Lower lobe of right lung (tissue), 2 donors: ENCODE measurements around the gene HSBP1L1. TPM values are rescaled to one million over a fixed set of nuclear protein-coding genes. Genes with fewer than 3 reads are reported as not detected.

ENCODE experiments used
- ATAC-seq, 2 donors: fragments of 200-7000 bp; cut with Tn5 transposase; one replicate each; pipeline ENCODE4 v1.9.1; 2020 to 2022; ENCODE audit warnings: mild to moderate bottlenecking in 2 of 2, moderate library complexity in 2 of 2
- DNase-seq: peaks from one replicate; pipeline ENCODE4 v3.0.0-alpha.2; 2020
- H3K27ac ChIP-seq: fragments of 200-600 bp; one replicate; pipeline ENCODE4 v1.8.0; 2022
- H3K27me3 ChIP-seq: fragments of 200-600 bp; one replicate; pipeline ENCODE4 v1.8.0; 2022; ENCODE audit warnings: low read depth
- H3K36me3 ChIP-seq: fragments of 200-600 bp; one replicate; pipeline ENCODE4 v1.8.0; 2022; ENCODE audit warnings: mild to moderate bottlenecking
- H3K4me1 ChIP-seq: fragments of 200-600 bp; one replicate; pipeline ENCODE4 v1.8.0; 2022
- H3K4me3 ChIP-seq: fragments of 200-600 bp; one replicate; pipeline ENCODE4 v1.8.0; 2022; ENCODE audit warnings: mild to moderate bottlenecking
- H3K9me3 ChIP-seq: fragments of 200-600 bp; one replicate; pipeline ENCODE4 v1.8.0; 2022
- intact Hi-C: fragments of 100-400 bp; cut with DNase I; formaldehyde crosslinking; loops from one replicate; pipeline ENCODE4 v1.11.0; 2022
- total RNA-seq: library from RNA; stranded (reverse); fragmentation: NEBNext Ultra II Directional; extraction: Animal tissue kit (Norgen Biotek cat#: 25700); gene quantifications from one replicate; pipeline ENCODE4 v1.2.1, GENCODE V29; 2021
- TF ChIP-seq, protein P1 (sequence below): fragments of 200-600 bp; IDR thresholded peaks from one replicate; pipeline ENCODE4 v1.8.0; 2022; ENCODE audit warnings: antibody characterized with exemption, mild to moderate bottlenecking
- donor health status: DM: no; HTN: yes; CAD: no; lungs with severe emphysema.

Gene HSBP1L1
- total RNA-seq, 1 donor from 2014 or later, result 46.6 TPM

DNA sequence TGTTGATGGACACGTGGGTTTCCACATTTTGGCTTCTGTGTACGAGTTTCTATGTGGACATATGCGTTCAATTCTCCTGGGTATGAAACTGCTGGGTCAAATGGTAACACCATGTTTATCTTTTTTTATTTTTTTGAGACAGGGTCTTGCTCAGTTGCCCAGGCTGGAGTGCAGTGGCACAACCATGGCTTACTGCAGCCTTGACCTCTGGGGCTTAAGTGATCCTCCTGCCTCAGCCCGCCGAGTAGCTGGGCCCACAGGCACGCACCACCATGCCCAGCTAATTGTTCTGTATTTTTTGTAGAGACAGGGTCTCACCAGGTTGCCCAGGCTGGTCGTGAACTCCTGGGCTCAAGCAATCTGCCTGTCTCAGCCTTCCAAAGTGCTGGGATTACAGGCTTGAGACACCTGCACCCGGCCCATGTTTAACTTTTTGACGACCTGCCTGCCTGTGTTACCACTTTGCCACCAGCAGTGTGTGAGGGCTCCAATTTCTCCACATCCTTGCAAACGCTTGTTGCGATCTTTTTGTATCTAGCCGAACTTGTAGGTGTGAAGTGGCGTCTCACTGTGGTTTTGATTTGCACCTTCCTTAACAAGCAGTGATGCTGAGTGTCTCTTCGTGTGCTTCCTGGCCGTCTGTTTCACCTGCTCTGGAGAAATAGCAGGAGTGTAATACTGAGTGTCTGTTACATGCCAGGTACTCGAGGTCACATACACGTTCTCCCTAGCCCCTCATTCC is 6.9 kb downstream of the HSBP1L1 start:
- peaks cover 86% of the 10 kb centered on the region for H3K36me3 ChIP-seq
- DNase-seq, result no peak

DNA sequence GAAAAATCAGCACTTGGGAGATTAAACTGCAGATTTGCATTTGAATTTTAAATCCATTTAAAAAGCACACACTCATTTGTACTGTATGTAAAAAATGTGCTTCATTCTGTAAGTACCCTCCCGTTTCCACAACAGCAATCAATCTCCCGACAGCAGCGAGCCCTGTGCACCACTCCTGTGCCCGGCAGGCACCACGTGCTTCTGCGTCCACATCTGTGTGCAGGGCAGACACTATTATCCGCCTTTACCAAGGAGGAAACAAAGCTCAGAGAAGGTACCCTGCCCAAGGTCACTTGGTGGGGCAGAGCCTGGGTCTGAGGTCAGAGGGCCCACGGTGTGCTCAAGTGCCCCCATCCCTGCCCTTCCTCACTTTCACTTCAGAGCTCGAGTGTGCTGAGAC is 7.5 kb downstream of the HSBP1L1 start:
- DNase-seq (no peak), ATAC-seq (no peak)
- no peak overlapping the region for H3K4me3 ChIP-seq
- no peak overlapping the region for H3K27ac ChIP-seq
- intact Hi-C loops, result no loop called here
- H3K36me3 ChIP-seq, result peaks cover 90% of the 10 kb centered on the region
- no peaks in the 10 kb centered on the region for H3K27me3 ChIP-seq
- H3K4me1 ChIP-seq, result no peaks in the 10 kb centered on the region
- TF ChIP-seq, protein P1, sequence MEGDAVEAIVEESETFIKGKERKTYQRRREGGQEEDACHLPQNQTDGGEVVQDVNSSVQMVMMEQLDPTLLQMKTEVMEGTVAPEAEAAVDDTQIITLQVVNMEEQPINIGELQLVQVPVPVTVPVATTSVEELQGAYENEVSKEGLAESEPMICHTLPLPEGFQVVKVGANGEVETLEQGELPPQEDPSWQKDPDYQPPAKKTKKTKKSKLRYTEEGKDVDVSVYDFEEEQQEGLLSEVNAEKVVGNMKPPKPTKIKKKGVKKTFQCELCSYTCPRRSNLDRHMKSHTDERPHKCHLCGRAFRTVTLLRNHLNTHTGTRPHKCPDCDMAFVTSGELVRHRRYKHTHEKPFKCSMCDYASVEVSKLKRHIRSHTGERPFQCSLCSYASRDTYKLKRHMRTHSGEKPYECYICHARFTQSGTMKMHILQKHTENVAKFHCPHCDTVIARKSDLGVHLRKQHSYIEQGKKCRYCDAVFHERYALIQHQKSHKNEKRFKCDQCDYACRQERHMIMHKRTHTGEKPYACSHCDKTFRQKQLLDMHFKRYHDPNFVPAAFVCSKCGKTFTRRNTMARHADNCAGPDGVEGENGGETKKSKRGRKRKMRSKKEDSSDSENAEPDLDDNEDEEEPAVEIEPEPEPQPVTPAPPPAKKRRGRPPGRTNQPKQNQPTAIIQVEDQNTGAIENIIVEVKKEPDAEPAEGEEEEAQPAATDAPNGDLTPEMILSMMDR, result no peak
- H3K9me3 ChIP-seq, result no peaks in the 10 kb centered on the region

More for the DNA sequence above, 6.9 kb downstream of the HSBP1L1 start:
- ATAC-seq, result no peak
- Histone ChIP-seq H3K27ac (no peak overlapping the region), H3K9me3 (no peaks in the 10 kb centered on the region), H3K27me3 (no peaks in the 10 kb centered on the region), H3K4me1 (no peaks in the 10 kb centered on the region), H3K4me3 (no peak overlapping the region)
- TF ChIP-seq, protein P1, result no peak
- intact Hi-C loops, result no loop called here

DNA sequence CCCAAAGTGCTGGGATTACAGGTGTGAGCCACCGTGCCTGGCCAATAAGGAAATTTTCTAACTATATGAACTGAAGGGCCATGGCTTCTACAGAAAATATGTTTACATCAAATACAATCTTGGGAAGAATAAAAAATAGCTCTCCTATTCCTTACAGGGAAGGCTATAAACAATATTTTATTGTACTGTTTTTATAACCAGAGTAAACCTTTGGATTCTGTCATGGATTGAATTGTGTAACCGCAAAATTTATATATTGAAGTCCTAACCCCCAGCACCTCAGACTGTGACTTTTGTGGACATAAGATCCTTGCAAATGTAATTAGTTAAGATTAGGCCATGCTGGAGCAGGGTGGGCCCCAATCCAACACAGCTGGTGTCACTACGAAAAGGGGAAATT is 8.3 kb downstream of the HSBP1L1 start:
- ATAC-seq (no peak), DNase-seq (no peak)
- no peaks in the 10 kb centered on the region for H3K4me1 ChIP-seq
- no peak overlapping the region for H3K4me3 ChIP-seq
- no peaks in the 10 kb centered on the region for H3K27me3 ChIP-seq
- no peak overlapping the region for H3K27ac ChIP-seq
- peaks cover 85% of the 10 kb centered on the region for H3K36me3 ChIP-seq
- intact Hi-C loops, result no loop called here
- TF ChIP-seq, protein P1, result no peak
- H3K9me3 ChIP-seq, result no peaks in the 10 kb centered on the region

DNA sequence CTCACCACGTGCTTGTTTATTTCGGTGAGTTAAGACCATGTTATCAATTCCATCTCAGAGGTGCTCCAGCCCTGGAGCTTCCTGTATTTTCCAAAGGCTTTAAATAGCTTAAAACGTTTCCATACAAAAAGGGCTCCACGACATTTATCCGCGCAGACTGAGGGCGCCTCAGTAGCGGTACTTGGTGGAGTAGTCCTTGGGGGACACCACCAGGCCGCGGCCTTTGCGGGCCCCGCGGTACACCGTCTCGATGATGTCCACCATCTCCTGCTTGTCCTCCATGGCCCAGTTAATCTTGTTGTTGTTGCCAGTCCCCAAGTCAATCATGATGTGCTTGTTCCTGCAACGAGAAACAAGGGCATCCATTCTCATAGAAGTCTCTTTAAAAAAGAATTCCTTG is 9.1 kb downstream of the HSBP1L1 start:
- intact Hi-C loops, result no loop called here
- H3K27me3 ChIP-seq, result no peaks in the 10 kb centered on the region
- DNase-seq (no peak), ATAC-seq (no peak)
- H3K4me3 ChIP-seq, result no peak overlapping the region
- TF ChIP-seq, protein P1, result no peak
- no peaks in the 10 kb centered on the region for H3K9me3 ChIP-seq
- no peak overlapping the region for H3K27ac ChIP-seq
- H3K4me1 ChIP-seq, result no peaks in the 10 kb centered on the region
- H3K36me3 ChIP-seq, result peaks cover 77% of the 10 kb centered on the region

DNA sequence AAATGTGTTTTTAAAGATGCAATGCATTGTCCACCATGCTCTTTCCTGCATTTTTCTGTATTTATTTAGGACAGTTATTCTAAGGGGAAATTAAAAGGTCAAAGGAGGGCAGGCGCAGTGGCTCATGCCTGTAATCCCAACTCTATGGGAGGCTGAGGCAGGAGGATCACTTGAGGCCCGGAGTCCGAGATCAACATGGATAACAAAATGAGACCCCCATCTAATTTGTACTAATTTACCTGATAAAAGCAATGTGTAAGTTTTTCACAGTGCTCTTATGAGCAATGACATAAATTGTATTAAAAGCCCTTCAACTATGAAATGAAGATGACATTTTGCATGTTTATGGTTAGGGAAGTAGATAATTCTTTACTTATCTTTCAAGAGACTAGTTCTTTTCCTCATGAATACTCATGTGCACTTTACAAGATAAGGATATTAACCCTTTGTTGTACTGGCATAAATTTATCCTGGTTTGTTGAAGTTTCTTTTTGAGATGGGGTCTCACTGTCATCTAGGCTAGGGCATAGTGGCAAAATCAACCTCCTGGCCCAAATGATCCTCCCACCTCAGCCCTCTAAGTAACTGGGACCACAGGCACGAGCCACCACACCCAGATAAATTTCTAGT is 9.7 kb downstream of the HSBP1L1 start:
- TF ChIP-seq, protein P1, result no peak
- Histone ChIP-seq H3K27me3 (no peaks in the 10 kb centered on the region), H3K4me3 (no peak overlapping the region), H3K9me3 (no peaks in the 10 kb centered on the region), H3K27ac (no peak overlapping the region), H3K36me3 (peaks cover 80% of the 10 kb centered on the region), H3K4me1 (no peaks in the 10 kb centered on the region)
- intact Hi-C loops, result no loop called here
- DNase-seq, result no peak
- ATAC-seq, result no peak
